Measurements from ENCODE around the gene TSPAN7. TPM values are rescaled to one million over a fixed set of nuclear protein-coding genes. Genes with fewer than 3 reads are reported as not detected.
A peak's percentile ranks its signal among the peaks of the same experiment; 100 is the strongest.

The TSPAN7 gene
- total and polyA plus RNA-seq, 9 of the 15 experiments (the other 6 are each of a cell fraction or from before 2014, with no cell fraction given): 0.07 to 0.29 (median 0.12) TPM; not detected in 1

DNA sequence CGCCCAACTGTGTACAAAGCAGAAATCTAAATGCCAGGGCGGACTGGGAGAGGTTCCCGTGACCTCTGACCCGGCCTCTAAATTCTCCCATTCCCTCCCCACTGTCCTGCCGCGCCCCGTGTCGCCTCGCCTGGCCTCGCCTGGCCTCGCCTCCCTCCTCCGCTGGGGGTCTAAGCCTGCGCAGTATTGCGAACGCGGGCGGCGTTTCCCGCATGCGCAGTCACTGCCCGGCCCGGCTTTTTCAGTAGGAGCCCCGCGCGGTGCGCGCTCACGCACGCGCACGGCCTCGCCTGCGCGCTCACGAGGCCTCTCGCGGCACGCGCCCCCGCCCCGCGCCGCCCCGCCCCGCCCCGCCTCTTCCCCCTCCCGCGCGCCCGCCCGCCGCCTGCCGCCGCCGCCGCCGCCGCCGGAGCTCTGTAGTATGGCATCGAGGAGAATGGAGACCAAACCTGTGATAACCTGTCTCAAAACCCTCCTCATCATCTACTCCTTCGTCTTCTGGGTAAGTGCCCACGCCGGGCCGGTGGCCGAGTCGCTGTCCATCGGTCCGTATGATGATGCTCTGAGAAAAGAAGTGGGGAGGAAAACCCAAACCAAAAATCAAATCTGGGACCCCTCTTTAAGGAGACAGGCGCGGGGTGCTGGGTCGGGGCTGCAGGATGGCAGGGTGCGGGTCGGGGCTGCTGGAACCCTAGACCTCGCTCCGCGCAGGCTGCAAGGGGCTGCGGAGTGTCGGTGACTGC, at the start of gene TSPAN7 (continued):
- no peak for TF ChIP-seq HNRNPL (IDR thresholded peaks at IDR 0.05; ENCODE audit: low read depth, low read length)
- TF ChIP-seq TBL1XR1 (IDR thresholded peaks at IDR 0.05; ENCODE audit: low read length in 2 of 2): no peak
- TF ChIP-seq, protein P1, sequence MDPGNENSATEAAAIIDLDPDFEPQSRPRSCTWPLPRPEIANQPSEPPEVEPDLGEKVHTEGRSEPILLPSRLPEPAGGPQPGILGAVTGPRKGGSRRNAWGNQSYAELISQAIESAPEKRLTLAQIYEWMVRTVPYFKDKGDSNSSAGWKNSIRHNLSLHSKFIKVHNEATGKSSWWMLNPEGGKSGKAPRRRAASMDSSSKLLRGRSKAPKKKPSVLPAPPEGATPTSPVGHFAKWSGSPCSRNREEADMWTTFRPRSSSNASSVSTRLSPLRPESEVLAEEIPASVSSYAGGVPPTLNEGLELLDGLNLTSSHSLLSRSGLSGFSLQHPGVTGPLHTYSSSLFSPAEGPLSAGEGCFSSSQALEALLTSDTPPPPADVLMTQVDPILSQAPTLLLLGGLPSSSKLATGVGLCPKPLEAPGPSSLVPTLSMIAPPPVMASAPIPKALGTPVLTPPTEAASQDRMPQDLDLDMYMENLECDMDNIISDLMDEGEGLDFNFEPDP (CRISPR knock-in tag; IDR thresholded peaks at IDR 0.05): no peak
- no peak for TF ChIP-seq FOS (IDR thresholded peaks at IDR 0.05; ENCODE audit: extremely low read depth, insufficient read length)
- no peak for TF ChIP-seq SMARCB1 (IDR thresholded peaks at IDR 0.05; ENCODE audit: insufficient read length, low read depth)
- TF ChIP-seq, protein P2, sequence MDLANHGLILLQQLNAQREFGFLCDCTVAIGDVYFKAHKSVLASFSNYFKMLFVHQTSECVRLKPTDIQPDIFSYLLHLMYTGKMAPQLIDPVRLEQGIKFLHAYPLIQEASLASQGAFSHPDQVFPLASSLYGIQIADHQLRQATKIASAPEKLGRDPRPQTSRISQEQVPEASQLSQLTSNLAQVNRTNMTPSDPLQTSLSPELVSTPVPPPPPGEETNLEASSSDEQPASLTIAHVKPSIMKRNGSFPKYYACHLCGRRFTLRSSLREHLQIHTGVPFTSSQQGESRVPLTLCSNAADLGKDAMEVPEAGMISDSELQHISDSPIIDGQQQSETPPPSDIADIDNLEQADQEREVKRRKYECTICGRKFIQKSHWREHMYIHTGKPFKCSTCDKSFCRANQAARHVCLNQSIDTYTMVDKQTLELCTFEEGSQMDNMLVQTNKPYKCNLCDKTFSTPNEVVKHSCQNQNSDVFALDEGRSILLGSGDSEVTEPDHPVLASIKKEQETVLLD (IDR thresholded peaks at IDR 0.05): peak; percentile 58; the same call in 1 of the 2 replicates
- TF ChIP-seq ZNF584 (CRISPR knock-in tag; IDR thresholded peaks at IDR 0.05; ENCODE audit: low read depth): no peak
- no peak for TF ChIP-seq KLF13 (tag; IDR thresholded peaks at IDR 0.05; ENCODE audit: borderline replicate concordance, low read depth)
- no peak for TF ChIP-seq ZNF253 (CRISPR knock-in tag; conservative IDR thresholded peaks at IDR 0.05)
- TF ChIP-seq MEF2A (IDR thresholded peaks at IDR 0.05; ENCODE audit: control insufficient read depth, low read depth, low read length): no peak
- TF ChIP-seq MXI1 (IDR thresholded peaks at IDR 0.05; ENCODE audit: low read depth, low read length): no peak
- TF ChIP-seq, protein P3, sequence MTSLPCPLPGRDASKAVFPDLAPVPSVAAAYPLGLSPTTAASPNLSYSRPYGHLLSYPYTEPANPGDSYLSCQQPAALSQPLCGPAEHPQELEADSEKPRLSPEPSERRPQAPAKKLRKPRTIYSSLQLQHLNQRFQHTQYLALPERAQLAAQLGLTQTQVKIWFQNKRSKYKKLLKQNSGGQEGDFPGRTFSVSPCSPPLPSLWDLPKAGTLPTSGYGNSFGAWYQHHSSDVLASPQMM (CRISPR knock-in tag; IDR thresholded peaks at IDR 0.05): no peak
- TF ChIP-seq MTA1 (IDR thresholded peaks at IDR 0.05; ENCODE audit: borderline replicate concordance): no peak
- TF ChIP-seq, protein P4, sequence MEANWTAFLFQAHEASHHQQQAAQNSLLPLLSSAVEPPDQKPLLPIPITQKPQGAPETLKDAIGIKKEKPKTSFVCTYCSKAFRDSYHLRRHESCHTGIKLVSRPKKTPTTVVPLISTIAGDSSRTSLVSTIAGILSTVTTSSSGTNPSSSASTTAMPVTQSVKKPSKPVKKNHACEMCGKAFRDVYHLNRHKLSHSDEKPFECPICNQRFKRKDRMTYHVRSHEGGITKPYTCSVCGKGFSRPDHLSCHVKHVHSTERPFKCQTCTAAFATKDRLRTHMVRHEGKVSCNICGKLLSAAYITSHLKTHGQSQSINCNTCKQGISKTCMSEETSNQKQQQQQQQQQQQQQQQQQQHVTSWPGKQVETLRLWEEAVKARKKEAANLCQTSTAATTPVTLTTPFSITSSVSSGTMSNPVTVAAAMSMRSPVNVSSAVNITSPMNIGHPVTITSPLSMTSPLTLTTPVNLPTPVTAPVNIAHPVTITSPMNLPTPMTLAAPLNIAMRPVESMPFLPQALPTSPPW (CRISPR knock-in tag; IDR thresholded peaks at IDR 0.05): peak; percentile 81
- TF ChIP-seq, protein P5, sequence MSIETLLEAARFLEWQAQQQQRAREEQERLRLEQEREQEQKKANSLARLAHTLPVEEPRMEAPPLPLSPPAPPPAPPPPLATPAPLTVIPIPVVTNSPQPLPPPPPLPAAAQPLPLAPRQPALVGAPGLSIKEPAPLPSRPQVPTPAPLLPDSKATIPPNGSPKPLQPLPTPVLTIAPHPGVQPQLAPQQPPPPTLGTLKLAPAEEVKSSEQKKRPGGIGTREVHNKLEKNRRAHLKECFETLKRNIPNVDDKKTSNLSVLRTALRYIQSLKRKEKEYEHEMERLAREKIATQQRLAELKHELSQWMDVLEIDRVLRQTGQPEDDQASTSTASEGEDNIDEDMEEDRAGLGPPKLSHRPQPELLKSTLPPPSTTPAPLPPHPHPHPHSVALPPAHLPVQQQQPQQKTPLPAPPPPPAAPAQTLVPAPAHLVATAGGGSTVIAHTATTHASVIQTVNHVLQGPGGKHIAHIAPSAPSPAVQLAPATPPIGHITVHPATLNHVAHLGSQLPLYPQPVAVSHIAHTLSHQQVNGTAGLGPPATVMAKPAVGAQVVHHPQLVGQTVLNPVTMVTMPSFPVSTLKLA (conservative IDR thresholded peaks at IDR 0.05): no peak
